ENCODE results near the gene ADCY4. TPM values are rescaled to one million over a fixed set of nuclear protein-coding genes. Genes with fewer than 3 reads are reported as not detected.

Gene ADCY4
- total and polyA plus RNA-seq, 2 donors (not counting 3 experiments of a cell fraction or from before 2014, with no cell fraction given) = 81.6 to 84.0 TPM

DNA sequence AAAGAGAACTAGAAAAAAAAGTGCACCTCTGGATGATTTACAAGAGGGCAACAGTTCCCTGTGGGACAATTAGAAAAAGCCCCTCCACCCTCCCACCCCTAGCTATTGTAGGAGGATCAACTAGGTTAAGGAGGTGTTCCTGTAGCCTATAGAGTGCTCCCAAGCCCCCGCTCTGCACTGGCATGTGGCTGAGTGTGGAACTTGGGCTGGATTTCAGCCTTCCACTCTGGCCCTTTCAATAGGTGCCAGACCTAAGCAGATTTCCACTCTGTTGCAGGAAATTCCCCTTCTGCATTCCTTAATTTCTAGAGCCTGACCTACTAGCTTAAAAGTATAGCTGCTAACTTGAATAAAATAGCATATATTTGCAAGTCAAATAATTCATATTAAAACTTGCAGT, 35.9 kb upstream of the ADCY4 start:
- peaks cover 20% of the 10 kb centered on the region for H3K4me1 ChIP-seq (ENCODE audit: control insufficient read depth, extremely low read depth, insufficient read depth, low read length)
- H3K4me3 ChIP-seq (replicated peaks in 1 of 3; ENCODE audit: insufficient read depth in 1 of 3, low read depth in 1 of 3, low read length in 3 of 3) = no peak overlapping the region
- no peaks in the 10 kb centered on the region for H3K9me3 ChIP-seq (replicated peaks; ENCODE audit: control insufficient read depth, insufficient read depth, low read length)
- FAIRE-seq (no peak), DNase-seq (ENCODE audit: low read depth, low spot score) (no peak)
- peaks cover 7 to 33% of the 10 kb centered on the region in 2 experiments for H3K36me3 ChIP-seq (ENCODE audit: control insufficient read depth in 2 of 2, extremely low read depth in 1 of 2, insufficient read depth in 2 of 2, low read length in 2 of 2)
- TF ChIP-seq FOS (IDR thresholded peaks at IDR 0.05; ENCODE audit: borderline replicate concordance, insufficient read depth, low read length) (no peak), MYC (IDR thresholded peaks at IDR 0.05; ENCODE audit: low read depth, low read length) (no peak)
- TF ChIP-seq, protein P1, sequence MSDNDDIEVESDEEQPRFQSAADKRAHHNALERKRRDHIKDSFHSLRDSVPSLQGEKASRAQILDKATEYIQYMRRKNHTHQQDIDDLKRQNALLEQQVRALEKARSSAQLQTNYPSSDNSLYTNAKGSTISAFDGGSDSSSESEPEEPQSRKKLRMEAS (IDR thresholded peaks at IDR 0.05; ENCODE audit: insufficient read depth, insufficient read length) = no peak
- H2AFZ ChIP-seq (ENCODE audit: low read depth, low read length) = no peak overlapping the region
- intact Hi-C loops (cut with micrococcal nuclease) = no loop called here
- no peaks in the 10 kb centered on the region for H3K9me1 ChIP-seq (replicated peaks; ENCODE audit: control insufficient read depth, extremely low read depth, insufficient read depth, low read length)
- CTCF ChIA-PET = interaction anchor here (0.7 to 5.5 kb wide), 8 partner anchors 15 to 61 kb away, joined by 3 to 44 read pairs (median 4); partner anchors contain the start of gene ADCY4
- no peak overlapping the region for H3K27ac ChIP-seq (ENCODE audit: insufficient read depth, low read depth, low read length)
- H3K27me3 ChIP-seq (ENCODE audit: control insufficient read depth in 2 of 2, insufficient read depth in 2 of 2, low read length in 2 of 2) = no peaks in the 10 kb centered on the region
- peaks cover 10% of the 10 kb centered on the region for H3K79me2 ChIP-seq (ENCODE audit: control insufficient read depth, insufficient read depth, low read length)
- H4K20me1 ChIP-seq (replicated peaks; ENCODE audit: control insufficient read depth, extremely low read depth, insufficient read depth, low read length) = no peaks in the 10 kb centered on the region
- dilution Hi-C loops (cut with MboI; ENCODE audit: extremely low pct_ligation_motif_present, low sequenced_read_pairs) = no loop called here
- POLR2A ChIA-PET = no interaction called here
- no peak overlapping the region for H3K9ac ChIP-seq (replicated peaks; ENCODE audit: extremely low read depth, insufficient read depth, low read length)
- no TSS peak for BruUV-seq (replicated peaks)
- no peak overlapping the region for H3K4me2 ChIP-seq (ENCODE audit: insufficient read depth, low read length)

DNA sequence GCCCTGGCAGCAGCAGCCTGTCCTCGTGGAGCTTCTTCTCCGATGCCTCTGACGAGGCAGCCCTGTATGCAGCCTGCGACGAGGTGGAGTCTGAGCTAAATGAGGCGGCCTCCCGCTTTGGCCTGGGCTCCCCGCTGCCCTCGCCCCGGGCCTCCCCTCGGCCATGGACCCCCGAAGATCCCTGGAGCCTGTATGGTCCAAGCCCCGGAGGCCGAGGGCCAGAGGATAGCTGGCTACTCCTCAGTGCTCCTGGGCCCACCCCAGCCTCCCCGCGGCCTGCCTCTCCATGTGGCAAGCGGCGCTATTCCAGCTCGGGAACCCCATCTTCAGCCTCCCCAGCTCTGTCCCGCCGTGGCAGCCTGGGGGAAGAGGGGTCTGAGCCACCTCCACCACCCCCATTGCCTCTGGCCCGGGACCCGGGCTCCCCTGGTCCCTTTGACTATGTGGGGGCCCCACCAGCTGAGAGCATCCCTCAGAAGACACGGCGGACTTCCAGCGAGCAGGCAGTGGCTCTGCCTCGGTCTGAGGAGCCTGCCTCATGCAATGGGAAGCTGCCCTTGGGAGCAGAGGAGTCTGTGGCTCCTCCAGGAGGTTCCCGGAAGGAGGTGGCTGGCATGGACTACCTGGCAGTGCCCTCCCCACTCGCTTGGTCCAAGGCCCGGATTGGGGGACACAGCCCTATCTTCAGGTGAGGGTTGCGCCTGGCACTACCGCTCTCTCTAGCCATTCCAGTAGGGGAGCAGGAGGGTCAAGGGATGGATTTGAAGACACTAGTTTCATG, 35.2 kb upstream of the ADCY4 start:
- Histone ChIP-seq H3K79me2 (ENCODE audit: control insufficient read depth, insufficient read depth, low read length) (peaks cover 10% of the 10 kb centered on the region), H3K9ac (replicated peaks; ENCODE audit: extremely low read depth, insufficient read depth, low read length) (no peak overlapping the region)
- intact Hi-C loops (cut with micrococcal nuclease) = loop anchor here (5.0 kb wide), 1 partner anchor 223 kb away; the partner anchor contains the start of genes PSME2 and RNF31

More for the DNA sequence above, 35.2 kb upstream of the ADCY4 start:
- no TSS peak for BruUV-seq (replicated peaks)
- ChIA-PET POLR2A (no interaction called here), CTCF (interaction anchor here (0.7 to 5.5 kb wide), 7 partner anchors 10 to 61 kb away, joined by 3 to 44 read pairs (median 3); partner anchors contain the start of gene ADCY4)
- no peak overlapping the region for H3K4me3 ChIP-seq (replicated peaks in 1 of 3; ENCODE audit: insufficient read depth in 1 of 3, low read depth in 1 of 3, low read length in 3 of 3)
- H3K4me2 ChIP-seq (ENCODE audit: insufficient read depth, low read length) = no peak overlapping the region
- no peaks in the 10 kb centered on the region for H4K20me1 ChIP-seq (replicated peaks; ENCODE audit: control insufficient read depth, extremely low read depth, insufficient read depth, low read length)
- DNase-seq (ENCODE audit: low read depth, low spot score) (no peak), FAIRE-seq (no peak)
- H3K36me3 ChIP-seq (ENCODE audit: control insufficient read depth in 2 of 2, extremely low read depth in 1 of 2, insufficient read depth in 2 of 2, low read length in 2 of 2) = peaks cover 7 to 28% of the 10 kb centered on the region in 2 experiments
- H3K27ac ChIP-seq (ENCODE audit: insufficient read depth, low read depth, low read length) = no peak overlapping the region
- dilution Hi-C loops (cut with MboI; ENCODE audit: extremely low pct_ligation_motif_present, low sequenced_read_pairs) = no loop called here
- H2AFZ ChIP-seq (ENCODE audit: low read depth, low read length) = no peak overlapping the region
- H3K27me3 ChIP-seq (ENCODE audit: control insufficient read depth in 2 of 2, insufficient read depth in 2 of 2, low read length in 2 of 2) = no peaks in the 10 kb centered on the region
- H3K4me1 ChIP-seq (ENCODE audit: control insufficient read depth, extremely low read depth, insufficient read depth, low read length) = peaks cover 24% of the 10 kb centered on the region
- H3K9me3 ChIP-seq (replicated peaks; ENCODE audit: control insufficient read depth, insufficient read depth, low read length) = no peaks in the 10 kb centered on the region
- no peaks in the 10 kb centered on the region for H3K9me1 ChIP-seq (replicated peaks; ENCODE audit: control insufficient read depth, extremely low read depth, insufficient read depth, low read length)
- TF ChIP-seq JUN (IDR thresholded peaks at IDR 0.05; ENCODE audit: borderline replicate concordance, insufficient read depth, insufficient read length, low read depth) (no peak), MYC (IDR thresholded peaks at IDR 0.05; ENCODE audit: low read depth, low read length) (no peak), POLR2A (IDR thresholded peaks at IDR 0.05; ENCODE audit: low read depth, low read length) (no peak), POLR2AphosphoS5 (IDR thresholded peaks at IDR 0.05; ENCODE audit: insufficient read depth, low read depth, low read length) (no peak), EZH2 (IDR thresholded peaks at IDR 0.05; ENCODE audit: borderline replicate concordance, low read depth, low read length, severe bottlenecking) (no peak), FOS (IDR thresholded peaks at IDR 0.05; ENCODE audit: borderline replicate concordance, insufficient read depth, low read length) (no peak), GATA2 (IDR thresholded peaks at IDR 0.05; ENCODE audit: insufficient read depth, insufficient read length, low read depth, low read length) (no peak)
- TF ChIP-seq, protein P1 (IDR thresholded peaks at IDR 0.05; ENCODE audit: insufficient read depth, insufficient read length) = no peak
- TF ChIP-seq, protein P2, sequence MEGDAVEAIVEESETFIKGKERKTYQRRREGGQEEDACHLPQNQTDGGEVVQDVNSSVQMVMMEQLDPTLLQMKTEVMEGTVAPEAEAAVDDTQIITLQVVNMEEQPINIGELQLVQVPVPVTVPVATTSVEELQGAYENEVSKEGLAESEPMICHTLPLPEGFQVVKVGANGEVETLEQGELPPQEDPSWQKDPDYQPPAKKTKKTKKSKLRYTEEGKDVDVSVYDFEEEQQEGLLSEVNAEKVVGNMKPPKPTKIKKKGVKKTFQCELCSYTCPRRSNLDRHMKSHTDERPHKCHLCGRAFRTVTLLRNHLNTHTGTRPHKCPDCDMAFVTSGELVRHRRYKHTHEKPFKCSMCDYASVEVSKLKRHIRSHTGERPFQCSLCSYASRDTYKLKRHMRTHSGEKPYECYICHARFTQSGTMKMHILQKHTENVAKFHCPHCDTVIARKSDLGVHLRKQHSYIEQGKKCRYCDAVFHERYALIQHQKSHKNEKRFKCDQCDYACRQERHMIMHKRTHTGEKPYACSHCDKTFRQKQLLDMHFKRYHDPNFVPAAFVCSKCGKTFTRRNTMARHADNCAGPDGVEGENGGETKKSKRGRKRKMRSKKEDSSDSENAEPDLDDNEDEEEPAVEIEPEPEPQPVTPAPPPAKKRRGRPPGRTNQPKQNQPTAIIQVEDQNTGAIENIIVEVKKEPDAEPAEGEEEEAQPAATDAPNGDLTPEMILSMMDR (IDR thresholded peaks at IDR 0.05; ENCODE audit: extremely low read depth in 1 of 2, insufficient read depth in 1 of 2, low read depth in 1 of 2, low read length in 2 of 2) = no peak
